Skeletal muscle tissue (tissue), 4 donors: ENCODE measurements around the gene CPLX1. TPM values are rescaled to one million over a fixed set of nuclear protein-coding genes. Genes with fewer than 3 reads are reported as not detected.
"Not testable (repeated sequence)": the region's sequence is repeated elsewhere in the genome, so short reads cannot be mapped to it uniquely, and the experiment has no call there.

Experiments used
- H3K27ac ChIP-seq: one replicate; pipeline ENCODE4 v1.7.0; 2013; ENCODE audit warnings: mild to moderate bottlenecking, low read depth, low read length, inconsistent platforms
- H3K27me3 ChIP-seq, 3 donors: one replicate each; pipeline ENCODE4 v1.7.0; 2013; ENCODE audit warnings: low read length in 3 of 3; ENCODE audit not compliant: control insufficient read depth in 3 of 3, insufficient read depth in 3 of 3
- H3K36me3 ChIP-seq, 3 donors: one replicate each; pipeline ENCODE4 v1.7.0; 2013; ENCODE audit warnings: low read length in 3 of 3; ENCODE audit not compliant: control insufficient read depth in 3 of 3, insufficient read depth in 3 of 3
- H3K4me1 ChIP-seq, 3 donors: one replicate each; pipeline ENCODE4 v1.7.0; 2013; ENCODE audit warnings: low read length in 3 of 3, mild to moderate bottlenecking in 3 of 3; ENCODE audit not compliant: control insufficient read depth in 3 of 3, insufficient read depth in 3 of 3
- H3K4me3 ChIP-seq, 3 donors: one replicate each; pipeline ENCODE4 v1.7.0; 2013; ENCODE audit warnings: low read length in 3 of 3
- H3K9ac ChIP-seq, 3 donors: one replicate each; pipeline ENCODE4 v1.7.0; 2013; ENCODE audit warnings: low read length in 3 of 3, mild to moderate bottlenecking in 3 of 3, moderate library complexity in 2 of 3, low read depth in 1 of 3
- H3K9me3 ChIP-seq, 3 donors: one replicate each; pipeline ENCODE4 v1.7.0; 2013; ENCODE audit warnings: low read length in 3 of 3; ENCODE audit not compliant: control insufficient read depth in 3 of 3
- total RNA-seq: library from RNA; depleted of rRNA; stranded (reverse); fragments of >200 nt; gene quantifications from one replicate; pipeline ENCODE4 v1.2.3, GENCODE V29; 2014
- donor health status: Osteomylitis.

Gene CPLX1
- total RNA-seq, 1 donor from 2014 or later, result not detected

GRCh38 chr4:780716-781492 lies 45.0 kb downstream of the CPLX1 start:
- H3K4me1 ChIP-seq, result peaks cover 25 to 30% (median 28%) of the 10 kb centered on the region in 3 donors

GRCh38 chr4:780255-780654 lies 45.7 kb downstream of the CPLX1 start:
- H3K9ac ChIP-seq, result peak overlapping the region in 2 of 3 donors; percentile 92 to 98
- H3K4me3 ChIP-seq, result peak overlapping the region; percentile 85 to 96 (median 87)
- not testable (repeated sequence) for H3K9me3 ChIP-seq, H3K27ac ChIP-seq
- H3K4me1 ChIP-seq, result peaks cover 22 to 30% (median 28%) of the 10 kb centered on the region in 3 donors
- H3K36me3 ChIP-seq, result peaks cover 13 to 29% (median 24%) of the 10 kb centered on the region in 3 donors
- peaks cover 6 to 11% (median 11%) of the 10 kb centered on the region in 3 donors for H3K27me3 ChIP-seq

More at GRCh38 chr4:780716-781492, 45.0 kb downstream of the CPLX1 start:
- Histone ChIP-seq H3K27me3 (peaks cover 8 to 14% (median 14%) of the 10 kb centered on the region in 3 donors), H3K4me3 (peak overlapping the region; percentile 85 to 96 (median 87)), H3K36me3 (peaks cover 7 to 24% (median 19%) of the 10 kb centered on the region in 3 donors), H3K9me3 (no peaks in the 10 kb centered on the region), H3K9ac (peak overlapping the region; percentile 92 to 98 (median 92)), H3K27ac (peak overlapping the region; percentile 82)

GRCh38 chr4:779555-779954 lies 46.4 kb downstream of the CPLX1 start:
- Histone ChIP-seq H3K9me3 (no peaks in the 10 kb centered on the region), H3K27me3 (peaks cover 0 to 4% (median 4%) of the 10 kb centered on the region in 3 donors), H3K9ac (no peak overlapping the region), H3K4me3 (no peak overlapping the region), H3K4me1 (peaks cover 20 to 34% (median 30%) of the 10 kb centered on the region in 3 donors), H3K27ac (no peak overlapping the region), H3K36me3 (peaks cover 14 to 32% (median 26%) of the 10 kb centered on the region in 3 donors)

GRCh38 chr4:777520-778262 lies 48.2 kb downstream of the CPLX1 start:
- Histone ChIP-seq H3K4me1 (peaks cover 27 to 42% (median 40%) of the 10 kb centered on the region in 3 donors), H3K27me3 (no peaks in the 10 kb centered on the region), H3K9ac (no peak overlapping the region), H3K36me3 (peaks cover 17 to 34% (median 29%) of the 10 kb centered on the region in 3 donors), H3K9me3 (no peaks in the 10 kb centered on the region), H3K4me3 (no peak overlapping the region), H3K27ac (no peak overlapping the region)

GRCh38 chr4:776743-777441 lies 49.0 kb downstream of the CPLX1 start:
- H3K27ac ChIP-seq, result no peak overlapping the region
- no peaks in the 10 kb centered on the region for H3K27me3 ChIP-seq
- H3K4me3 ChIP-seq, result no peak overlapping the region
- H3K4me1 ChIP-seq, result peaks cover 21 to 38% (median 37%) of the 10 kb centered on the region in 3 donors
- H3K9me3 ChIP-seq, result no peaks in the 10 kb centered on the region
- no peak overlapping the region for H3K9ac ChIP-seq
- H3K36me3 ChIP-seq, result peaks cover 17 to 34% (median 29%) of the 10 kb centered on the region in 3 donors

GRCh38 chr4:775485-775884 lies 50.4 kb downstream of the CPLX1 start:
- H3K27ac ChIP-seq, H3K4me3 ChIP-seq, H3K9ac ChIP-seq, H3K9me3 ChIP-seq, H3K27me3 ChIP-seq: not testable (repeated sequence)
- H3K36me3 ChIP-seq, result peaks cover 20 to 40% (median 28%) of the 10 kb centered on the region in 3 donors
- peaks cover 23 to 37% (median 35%) of the 10 kb centered on the region in 3 donors for H3K4me1 ChIP-seq

- H3K9ac ChIP-seq, H3K9me3 ChIP-seq, H3K27me3 ChIP-seq, H3K4me3 ChIP-seq, H3K27ac ChIP-seq: not testable (repeated sequence)
- Histone ChIP-seq H3K4me1 (peaks cover 14 to 29% (median 26%) of the 10 kb centered on the region in 3 donors), H3K36me3 (peaks cover 20 to 41% (median 30%) of the 10 kb centered on the region in 3 donors)
Measured at GRCh38 chr4:774419-775092, 51.4 kb downstream of the CPLX1 start.

- Histone ChIP-seq H3K27me3 (no peaks in the 10 kb centered on the region), H3K27ac (no peak overlapping the region), H3K9ac (peak overlapping the region in 2 of 3 donors; percentile 5 to 57), H3K36me3 (peaks cover 19 to 39% (median 26%) of the 10 kb centered on the region in 3 donors), H3K4me1 (peaks cover 14 to 24% (median 23%) of the 10 kb centered on the region in 3 donors), H3K9me3 (no peaks in the 10 kb centered on the region), H3K4me3 (peak overlapping the region in 1 of 3 donors; percentile 29)
Measured at GRCh38 chr4:773214-773613, 52.7 kb downstream of the CPLX1 start.

GRCh38 chr4:772776-773175 lies 53.2 kb downstream of the CPLX1 start:
- Histone ChIP-seq H3K9ac (peak overlapping the region in 2 of 3 donors; percentile 5 to 57), H3K27ac (no peak overlapping the region), H3K36me3 (peaks cover 19 to 38% (median 26%) of the 10 kb centered on the region in 3 donors), H3K9me3 (no peaks in the 10 kb centered on the region), H3K27me3 (no peaks in the 10 kb centered on the region), H3K4me1 (peaks cover 14 to 24% (median 23%) of the 10 kb centered on the region in 3 donors), H3K4me3 (peak overlapping the region in 1 of 3 donors; percentile 29)
